ENCODE measurements around the gene CARNS1. TPM values are rescaled to one million over a fixed set of nuclear protein-coding genes. Genes with fewer than 3 reads are reported as not detected.
A peak's percentile ranks its signal among the peaks of the same experiment; 100 is the strongest.

The CARNS1 gene
- total and polyA plus RNA-seq, 7 experiments from 2014 or later, result 0.53 to 14.2 (median 4.3) TPM

DNA sequence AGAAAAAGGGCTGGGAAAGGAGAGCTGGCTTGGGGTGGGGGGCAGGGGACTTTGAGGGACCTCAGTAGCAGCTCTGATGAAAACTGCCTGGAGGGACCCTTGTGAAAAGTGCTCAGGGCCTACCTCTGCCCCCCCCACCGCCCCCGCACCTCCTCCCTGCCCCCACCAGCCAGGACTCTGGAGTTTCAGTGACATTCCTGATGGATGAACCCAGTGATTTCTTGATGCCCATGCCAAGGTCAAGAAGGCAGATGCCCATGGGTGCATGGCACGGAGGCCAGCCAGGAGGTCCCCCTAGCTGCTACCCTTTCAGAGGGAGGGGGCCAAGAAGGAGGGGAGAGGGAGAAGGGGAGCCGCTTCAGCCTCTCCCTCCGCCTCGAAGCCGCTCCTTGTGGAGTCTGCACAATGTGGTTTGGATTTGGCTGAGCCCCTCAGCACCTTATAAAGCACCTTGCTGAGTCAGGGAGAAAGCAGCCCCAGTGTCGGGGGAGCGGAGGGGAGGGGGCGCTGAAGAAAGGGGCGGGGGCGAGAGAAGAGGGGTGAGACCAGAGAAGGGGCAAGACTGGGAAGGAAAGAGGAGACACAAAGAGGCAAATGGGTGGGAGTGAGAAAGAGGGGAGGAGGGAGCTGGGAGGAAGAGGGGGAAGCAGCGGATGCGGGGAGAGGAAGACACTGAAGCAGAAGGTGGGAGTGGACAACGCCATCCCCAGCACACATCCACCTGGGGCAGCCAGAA lies 40.0 kb upstream of the CARNS1 start:
- peaks cover 12 to 22% of the 10 kb centered on the region in 2 donors for H3K4me1 ChIP-seq (ENCODE audit: control insufficient read depth in 2 of 2, insufficient read depth in 2 of 2, low read length in 2 of 2)
- peaks cover 0 to 51% (median 14%) of the 10 kb centered on the region in 5 donors for H3K27me3 Mint-ChIP-seq
- intact Hi-C loops (cut with micrococcal nuclease), result no loop called here
- DNase-seq (no peak), ATAC-seq (no peak)
- peaks cover 0 to 3% (median 0%) of the 10 kb centered on the region in 5 donors for H3K36me3 Mint-ChIP-seq
- peak overlapping the region in 1 of 9 donors; percentile 46 for H3K27ac Mint-ChIP-seq
- CTCF ChIA-PET, result interaction anchor here (0.6 to 21.2 kb wide), 3 partner anchors 19 to 63 kb away, joined by 3 to 495 read pairs (median 40); partner anchors contain the start of gene POLD4
- H3K4me3 Mint-ChIP-seq, result peak overlapping the region in 3 of 10 donors; percentile 17 to 70 (median 37)
- POLR2A ChIA-PET, result interaction anchor here (1.0 to 16.2 kb wide), 2 partner anchors 19 to 106 kb away, joined by 3 to 272 read pairs; partner anchors contain the start of gene POLD4
- H3K4me1 Mint-ChIP-seq, result peaks cover 15 to 31% (median 25%) of the 10 kb centered on the region in 7 donors
- peaks cover 0 to 5% of the 10 kb centered on the region in 2 donors for H3K27me3 ChIP-seq (ENCODE audit: control insufficient read depth in 2 of 2, insufficient read depth in 2 of 2, low read length in 2 of 2)
- H3K9me3 ChIP-seq (ENCODE audit: control insufficient read depth in 2 of 3, low read length in 3 of 3), result no peaks in the 10 kb centered on the region
- H3K9me3 Mint-ChIP-seq, result peaks cover 0 to 2% (median 0%) of the 10 kb centered on the region in 11 donors
- no peak overlapping the region for H3K4me3 ChIP-seq (ENCODE audit: low read length)
- no peaks in the 10 kb centered on the region for H3K36me3 ChIP-seq (ENCODE audit: control insufficient read depth in 2 of 3, insufficient read depth in 3 of 3, low read length in 3 of 3)
- H3K27ac ChIP-seq (ENCODE audit: low read depth, low read length), result no peak overlapping the region

- Histone ChIP-seq H3K9me3 (ENCODE audit: control insufficient read depth in 2 of 3, low read length in 3 of 3) (no peaks in the 10 kb centered on the region), H3K27me3 (ENCODE audit: control insufficient read depth in 2 of 2, insufficient read depth in 2 of 2, low read length in 2 of 2) (peaks cover 0 to 5% of the 10 kb centered on the region in 2 donors), H3K4me1 (ENCODE audit: control insufficient read depth in 2 of 2, insufficient read depth in 2 of 2, low read length in 2 of 2) (peaks cover 12 to 18% of the 10 kb centered on the region in 2 donors), H3K4me3 (ENCODE audit: low read length) (no peak overlapping the region), H3K27ac (ENCODE audit: low read depth, low read length) (no peak overlapping the region), H3K36me3 (ENCODE audit: control insufficient read depth in 2 of 3, insufficient read depth in 3 of 3, low read length in 3 of 3) (no peaks in the 10 kb centered on the region)
- peaks cover 8 to 31% (median 24%) of the 10 kb centered on the region in 7 donors for H3K4me1 Mint-ChIP-seq
- intact Hi-C loops (cut with micrococcal nuclease), result no loop called here
- peaks cover 0 to 2% (median 0%) of the 10 kb centered on the region in 11 donors for H3K9me3 Mint-ChIP-seq
- DNase-seq, result no peak
- H3K27ac Mint-ChIP-seq, result peak overlapping the region in 1 of 9 donors; percentile 46
- no peak for ATAC-seq
- peak overlapping the region in 2 of 10 donors; percentile 17 to 37 for H3K4me3 Mint-ChIP-seq
- peaks cover 0 to 51% (median 14%) of the 10 kb centered on the region in 5 donors for H3K27me3 Mint-ChIP-seq
- peaks cover 0 to 3% (median 0%) of the 10 kb centered on the region in 5 donors for H3K36me3 Mint-ChIP-seq
- CTCF ChIA-PET, result interaction anchor here (0.6 to 21.2 kb wide), 3 partner anchors 10 to 30 kb away, joined by 3 to 495 read pairs (median 40); partner anchors contain the start of gene POLD4
- POLR2A ChIA-PET, result interaction anchor here (0.6 to 16.2 kb wide), 4 partner anchors 19 to 107 kb away, joined by 3 to 272 read pairs (median 4); partner anchors contain the start of gene POLD4
Measured at GRCh38 chr11:67376063-67376820, 39.2 kb upstream of the CARNS1 start.

DNA sequence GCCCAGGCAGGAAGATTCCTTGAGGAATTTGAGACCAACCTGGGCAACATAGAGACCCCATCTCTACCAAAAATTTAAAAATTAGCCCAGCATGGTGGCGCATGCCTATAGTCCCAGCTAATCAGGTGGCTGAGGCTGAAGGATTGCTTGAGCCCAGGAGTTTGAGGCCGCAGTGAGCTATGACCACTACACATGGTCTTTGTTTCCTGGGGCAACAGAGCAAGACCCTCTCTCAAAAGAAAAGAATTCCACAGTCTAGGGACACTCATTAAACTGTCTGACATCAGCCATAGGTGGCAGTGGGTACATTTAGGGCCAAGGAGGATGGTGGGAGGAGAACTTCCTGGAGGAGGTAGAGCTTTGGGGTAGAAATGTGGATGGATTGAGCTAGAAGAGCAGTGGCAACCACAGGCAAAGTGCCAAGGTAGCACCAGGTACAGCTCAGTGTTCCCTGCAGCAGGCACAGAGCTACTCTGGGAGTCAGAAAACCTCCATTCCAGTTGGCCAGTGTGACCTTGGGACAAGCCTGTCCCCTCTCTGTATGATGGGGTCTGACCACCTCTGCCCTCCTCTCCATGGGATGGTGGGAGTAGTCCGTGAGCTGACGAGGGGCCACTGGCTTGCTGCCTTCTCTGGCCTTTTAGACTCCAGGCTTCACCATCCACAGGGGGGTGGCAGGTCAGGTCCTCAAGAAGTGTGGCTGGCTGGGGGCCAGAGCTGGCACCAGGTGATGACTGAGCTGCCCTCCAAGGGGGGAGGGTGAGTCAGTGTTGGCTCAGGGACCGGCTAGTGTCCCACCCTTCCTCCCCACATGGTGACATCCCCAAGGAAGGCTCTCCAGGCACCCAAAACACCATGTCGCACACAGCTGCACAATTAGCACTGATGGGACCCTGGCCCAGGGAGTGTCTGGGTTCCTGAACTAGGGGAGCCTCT lies 38.3 kb upstream of the CARNS1 start:
- H3K4me1 ChIP-seq (ENCODE audit: control insufficient read depth in 2 of 2, insufficient read depth in 2 of 2, low read length in 2 of 2), result peaks cover 11 to 13% of the 10 kb centered on the region in 2 donors
- H3K4me3 ChIP-seq (ENCODE audit: low read length), result no peak overlapping the region
- Mint-ChIP-seq H3K4me1 (peaks cover under 1 to 28% (median 19%) of the 10 kb centered on the region in 7 donors), H3K27me3 (peaks cover 0 to 48% (median 10%) of the 10 kb centered on the region in 5 donors), H3K9me3 (no peaks in the 10 kb centered on the region), H3K27ac (no peak overlapping the region), H3K4me3 (no peak overlapping the region), H3K36me3 (peaks cover 0 to 1% (median 0%) of the 10 kb centered on the region in 5 donors)
- H3K36me3 ChIP-seq (ENCODE audit: control insufficient read depth in 2 of 3, insufficient read depth in 3 of 3, low read length in 3 of 3), result no peaks in the 10 kb centered on the region
- CTCF ChIA-PET, result interaction anchor here (4.7 to 21.2 kb wide), 2 partner anchors 20 to 31 kb away, joined by 40 to 495 read pairs; partner anchors contain the start of gene POLD4
- no peak for DNase-seq
- POLR2A ChIA-PET, result interaction anchor here (1.9 to 16.2 kb wide), 2 partner anchors 20 to 31 kb away, joined by 4 to 272 read pairs; partner anchors contain the start of gene POLD4
- ATAC-seq, result no peak
- no peaks in the 10 kb centered on the region for H3K9me3 ChIP-seq (ENCODE audit: control insufficient read depth in 2 of 3, low read length in 3 of 3)
- H3K27me3 ChIP-seq (ENCODE audit: control insufficient read depth in 2 of 2, insufficient read depth in 2 of 2, low read length in 2 of 2), result peaks cover 0 to 5% of the 10 kb centered on the region in 2 donors
- no peak overlapping the region for H3K27ac ChIP-seq (ENCODE audit: low read depth, low read length)
- intact Hi-C loops (cut with micrococcal nuclease), result no loop called here

GRCh38 chr11:67378544-67378943 lies 36.9 kb upstream of the CARNS1 start:
- H3K9me3 ChIP-seq (ENCODE audit: control insufficient read depth in 2 of 3, low read length in 3 of 3), result no peaks in the 10 kb centered on the region
- POLR2A ChIA-PET, result interaction anchor here (16.2 kb wide), 1 partner anchor 22 kb away, joined by 272 read pairs; the partner anchor contains the start of gene POLD4

DNA sequence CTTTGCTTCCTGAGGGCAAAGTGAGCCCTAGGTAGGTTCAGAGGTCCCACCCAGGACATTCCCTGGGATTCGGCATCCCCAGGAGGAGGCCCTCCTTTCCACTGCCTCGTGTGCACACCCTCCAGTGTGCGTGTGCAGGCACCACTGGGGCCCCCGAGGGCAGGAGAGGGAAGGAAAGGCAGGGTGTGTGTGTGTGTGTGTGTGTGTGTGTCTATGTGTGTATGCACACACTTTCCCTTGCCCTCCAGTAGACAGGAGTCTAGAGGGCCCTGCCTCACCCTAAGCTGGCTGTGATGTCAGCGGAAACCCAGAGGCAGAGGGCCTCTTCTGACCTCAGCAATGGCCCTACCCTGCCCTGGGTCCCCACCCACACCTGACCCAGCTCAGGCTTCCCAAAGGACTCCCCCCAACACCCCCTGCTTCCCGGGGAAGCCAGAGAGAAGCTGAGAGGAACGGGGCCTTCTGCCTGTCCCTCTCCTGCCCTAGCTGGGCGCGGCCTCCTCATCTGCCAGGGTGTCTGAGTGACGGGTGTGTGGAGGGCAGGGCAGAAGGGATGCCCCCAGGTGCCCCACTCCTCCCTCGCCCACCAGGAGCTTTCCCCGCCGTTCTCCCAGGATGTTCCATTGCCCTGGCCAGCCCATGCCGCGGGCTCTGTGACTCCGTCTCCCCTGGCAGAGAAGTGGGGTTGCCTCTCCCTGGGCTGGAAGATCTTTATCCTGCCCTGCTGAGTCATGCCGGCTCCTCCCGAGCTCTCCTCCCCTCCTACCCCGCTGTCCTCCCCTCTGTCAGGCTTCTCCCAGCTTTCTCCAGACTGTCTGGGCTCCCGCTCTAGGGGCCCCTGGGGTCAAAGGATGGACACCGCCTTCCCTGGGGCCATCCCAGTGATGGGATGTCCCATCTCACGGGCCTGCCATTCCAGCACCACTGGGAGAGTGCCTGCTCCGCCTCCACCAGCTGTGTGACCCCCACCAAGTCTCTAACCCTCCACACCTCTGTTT lies 36.1 kb upstream of the CARNS1 start:
- ChIA-PET POLR2A (interaction anchor here (0.7 to 16.2 kb wide), 2 partner anchors 22 to 110 kb away, joined by 3 to 272 read pairs; partner anchors contain the start of gene POLD4), CTCF (interaction anchor here (0.7 to 21.2 kb wide), 7 partner anchors 9 to 573 kb away, joined by 3 to 495 read pairs (median 20); partner anchors contain the start of gene POLD4)
- Histone ChIP-seq H3K9me3 (ENCODE audit: control insufficient read depth in 2 of 3, low read length in 3 of 3) (no peaks in the 10 kb centered on the region), H3K36me3 (ENCODE audit: control insufficient read depth in 2 of 3, insufficient read depth in 3 of 3, low read length in 3 of 3) (no peaks in the 10 kb centered on the region), H3K27me3 (ENCODE audit: control insufficient read depth in 2 of 2, insufficient read depth in 2 of 2, low read length in 2 of 2) (peaks cover 0 to under 1% of the 10 kb centered on the region in 2 donors), H3K27ac (ENCODE audit: low read depth, low read length) (no peak overlapping the region), H3K4me3 (ENCODE audit: low read length) (no peak overlapping the region), H3K4me1 (ENCODE audit: control insufficient read depth in 2 of 2, insufficient read depth in 2 of 2, low read length in 2 of 2) (peaks cover 4 to 9% of the 10 kb centered on the region in 2 donors)
- H3K9me3 Mint-ChIP-seq, result no peaks in the 10 kb centered on the region
- peaks cover 6 to 27% (median 17%) of the 10 kb centered on the region in 7 donors for H3K4me1 Mint-ChIP-seq
- H3K4me3 Mint-ChIP-seq, result no peak overlapping the region
- DNase-seq (no peak), ATAC-seq (no peak)
- intact Hi-C loops (cut with micrococcal nuclease), result no loop called here
- H3K27me3 Mint-ChIP-seq, result peaks cover 0 to 44% (median 4%) of the 10 kb centered on the region in 5 donors
- H3K27ac Mint-ChIP-seq, result no peak overlapping the region
- H3K36me3 Mint-ChIP-seq, result no peaks in the 10 kb centered on the region

More at GRCh38 chr11:67378544-67378943, 36.9 kb upstream of the CARNS1 start:
- Histone ChIP-seq H3K27me3 (ENCODE audit: control insufficient read depth in 2 of 2, insufficient read depth in 2 of 2, low read length in 2 of 2) (peaks cover 0 to 5% of the 10 kb centered on the region in 2 donors), H3K4me3 (ENCODE audit: low read length) (no peak overlapping the region), H3K27ac (ENCODE audit: low read depth, low read length) (no peak overlapping the region), H3K4me1 (ENCODE audit: control insufficient read depth in 2 of 2, insufficient read depth in 2 of 2, low read length in 2 of 2) (peaks cover 11 to 17% of the 10 kb centered on the region in 2 donors), H3K36me3 (ENCODE audit: control insufficient read depth in 2 of 3, insufficient read depth in 3 of 3, low read length in 3 of 3) (no peaks in the 10 kb centered on the region)
- ATAC-seq (no peak), DNase-seq (no peak)
- H3K36me3 Mint-ChIP-seq, result peaks cover 0 to 1% (median 0%) of the 10 kb centered on the region in 5 donors
- no peak overlapping the region for H3K27ac Mint-ChIP-seq
- H3K27me3 Mint-ChIP-seq, result peaks cover 0 to 48% (median 10%) of the 10 kb centered on the region in 5 donors
- peaks cover 6 to 32% (median 23%) of the 10 kb centered on the region in 7 donors for H3K4me1 Mint-ChIP-seq
- H3K9me3 Mint-ChIP-seq, result no peaks in the 10 kb centered on the region
- CTCF ChIA-PET, result interaction anchor here (0.7 to 21.2 kb wide), 4 partner anchors 22 to 572 kb away, joined by 3 to 495 read pairs (median 60); partner anchors contain the start of gene POLD4
- no peak overlapping the region for H3K4me3 Mint-ChIP-seq
- intact Hi-C loops (cut with micrococcal nuclease), result no loop called here

All from naive thymus-derived CD4-positive, alpha-beta T cell (primary cell).